ENCODE results near the gene CHRNE. TPM values are rescaled to one million over a fixed set of nuclear protein-coding genes. Genes with fewer than 3 reads are reported as not detected.
A peak's percentile ranks its signal among the peaks of the same experiment; 100 is the strongest.

Gene CHRNE
- total RNA-seq, 2 donors from 2014 or later, result 0.27 TPM; not detected in 1

DNA sequence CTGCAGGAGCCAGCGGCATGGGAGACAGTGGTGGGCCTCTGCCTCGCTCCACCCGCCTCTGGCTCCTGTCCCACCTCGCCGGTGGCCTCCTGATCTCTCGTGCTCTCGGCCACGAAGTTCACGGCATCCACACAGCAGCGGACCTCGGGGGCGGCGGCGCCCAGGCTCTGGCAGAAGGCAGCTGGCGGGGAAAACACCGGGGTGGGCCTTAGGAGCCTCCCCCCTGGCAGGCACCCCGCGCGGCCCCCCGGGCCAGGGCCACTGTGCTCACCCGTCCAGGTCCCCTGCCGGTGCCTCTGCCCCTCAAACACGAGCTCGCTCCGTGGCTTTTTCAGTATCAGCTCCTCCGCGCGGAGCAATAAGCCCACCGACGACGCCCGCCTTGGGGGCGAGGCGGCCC is 4.0 kb downstream of the CHRNE start:
- no peaks in the 10 kb centered on the region for H3K9me3 Mint-ChIP-seq
- H3K27ac Mint-ChIP-seq, result peak overlapping the region in 1 of 2 donors; percentile 85
- no peak for ATAC-seq
- DNase-seq (ENCODE audit: low spot score in 2 of 2), result no peak
- H3K36me3 Mint-ChIP-seq, result no peaks in the 10 kb centered on the region

DNA sequence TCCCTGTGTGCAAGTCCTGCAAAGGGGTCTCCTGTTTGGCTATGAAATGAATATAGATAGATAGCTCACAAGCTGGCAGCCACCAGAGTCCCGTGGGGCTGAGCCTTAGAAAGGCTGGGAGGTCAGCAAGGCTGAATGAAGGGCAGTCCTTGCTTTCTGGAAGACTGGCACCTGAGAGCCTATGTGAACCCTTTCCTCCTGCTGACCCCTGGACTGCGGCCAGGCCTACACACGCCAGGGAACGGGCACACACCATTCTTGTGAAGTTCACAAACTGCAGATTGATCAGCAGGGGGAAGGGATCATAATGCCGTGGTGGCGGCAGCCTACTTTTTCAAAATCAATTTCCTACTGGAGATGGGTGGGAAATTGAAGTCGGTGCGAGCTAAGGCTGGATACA is 4.5 kb downstream of the CHRNE start:
- Mint-ChIP-seq H3K27ac (no peak overlapping the region), H3K9me3 (no peaks in the 10 kb centered on the region), H3K36me3 (no peaks in the 10 kb centered on the region)
- DNase-seq (ENCODE audit: low spot score in 2 of 2), result no peak
- no peak for ATAC-seq

DNA sequence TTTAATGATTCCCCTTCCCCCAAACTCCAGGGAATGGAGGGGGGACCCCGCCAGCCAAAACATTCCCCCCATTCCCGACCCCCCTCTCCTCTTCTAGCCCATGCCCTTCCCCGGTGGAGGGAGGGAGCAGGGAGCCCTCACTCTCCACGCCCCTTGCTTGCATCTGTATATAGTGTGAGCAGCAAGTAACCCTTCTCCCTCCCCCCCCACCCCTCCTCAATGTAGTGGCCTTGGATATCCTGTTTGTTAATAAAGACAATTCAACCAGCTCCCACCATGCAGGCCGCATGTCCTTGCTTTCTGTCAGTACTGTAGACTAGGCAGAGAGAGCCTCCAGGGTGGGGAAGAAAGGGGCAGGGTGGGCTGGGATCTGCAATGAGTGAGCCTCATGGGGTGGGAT is 5.1 kb downstream of the CHRNE start:
- DNase-seq (ENCODE audit: low spot score in 2 of 2), result no peak
- no peak for ATAC-seq
- Mint-ChIP-seq H3K27ac (no peak overlapping the region), H3K36me3 (no peaks in the 10 kb centered on the region), H3K9me3 (no peaks in the 10 kb centered on the region)

DNA sequence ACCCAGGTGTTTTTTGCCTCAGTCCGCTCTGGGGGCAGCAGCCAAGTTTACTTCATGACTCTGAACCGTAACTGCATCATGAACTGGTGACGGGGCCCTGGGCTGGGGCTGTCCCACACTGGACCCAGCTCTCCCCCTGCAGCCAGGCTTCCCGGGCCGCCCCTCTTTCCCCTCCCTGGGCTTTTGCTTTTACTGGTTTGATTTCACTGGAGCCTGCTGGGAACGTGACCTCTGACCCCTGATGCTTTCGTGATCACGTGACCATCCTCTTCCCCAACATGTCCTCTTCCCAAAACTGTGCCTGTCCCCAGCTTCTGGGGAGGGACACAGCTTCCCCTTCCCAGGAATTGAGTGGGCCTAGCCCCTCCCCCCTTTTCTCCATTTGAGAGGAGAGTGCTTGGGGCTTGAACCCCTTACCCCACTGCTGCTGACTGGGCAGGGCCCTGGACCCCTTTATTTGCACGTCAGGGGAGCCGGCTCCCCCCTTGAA is 5.7 kb downstream of the CHRNE start:
- Mint-ChIP-seq H3K27ac (no peak overlapping the region), H3K36me3 (no peaks in the 10 kb centered on the region), H3K9me3 (no peaks in the 10 kb centered on the region)
- no peak for DNase-seq (ENCODE audit: low spot score in 2 of 2)
- ATAC-seq, result no peak

DNA sequence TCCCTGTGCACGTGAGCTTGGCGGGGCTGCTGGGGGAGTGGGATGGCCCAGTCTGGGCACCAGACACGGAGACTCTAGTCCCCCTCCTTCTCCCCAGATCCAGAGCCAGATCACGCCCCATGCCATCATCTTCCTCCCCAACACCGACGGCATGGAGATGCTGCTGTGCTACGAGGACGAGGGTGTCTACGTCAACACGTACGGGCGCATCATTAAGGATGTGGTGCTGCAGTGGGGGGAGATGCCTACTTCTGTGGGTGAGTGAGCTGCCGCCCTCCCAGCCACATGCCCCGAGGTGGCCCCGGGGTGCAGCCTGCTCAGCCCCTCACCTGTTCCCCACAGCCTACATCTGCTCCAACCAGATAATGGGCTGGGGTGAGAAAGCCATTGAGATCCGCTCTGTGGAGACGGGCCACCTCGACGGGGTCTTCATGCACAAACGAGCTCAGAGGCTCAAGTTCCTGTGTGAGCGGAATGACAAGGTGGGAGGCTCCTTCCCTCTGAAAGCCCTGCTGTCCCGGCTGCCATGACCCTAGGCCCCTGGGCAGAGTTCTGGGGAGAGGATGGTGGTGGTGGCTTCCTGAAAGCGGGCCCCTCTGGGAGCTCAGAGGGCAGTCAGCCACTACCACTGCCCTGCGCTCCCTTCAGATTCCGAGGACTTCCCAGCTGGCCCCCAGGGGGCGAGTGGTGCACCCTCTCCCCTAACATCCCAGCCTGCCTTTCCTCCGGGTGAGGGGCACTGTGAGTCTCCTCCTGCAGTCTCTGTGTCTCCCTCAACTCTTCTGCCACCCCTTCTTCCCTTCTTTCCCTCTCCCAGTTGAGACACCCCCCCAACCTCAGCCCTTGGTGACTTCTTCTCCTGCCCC is 6.3 kb downstream of the CHRNE start:
- H3K36me3 Mint-ChIP-seq, result no peaks in the 10 kb centered on the region

DNA sequence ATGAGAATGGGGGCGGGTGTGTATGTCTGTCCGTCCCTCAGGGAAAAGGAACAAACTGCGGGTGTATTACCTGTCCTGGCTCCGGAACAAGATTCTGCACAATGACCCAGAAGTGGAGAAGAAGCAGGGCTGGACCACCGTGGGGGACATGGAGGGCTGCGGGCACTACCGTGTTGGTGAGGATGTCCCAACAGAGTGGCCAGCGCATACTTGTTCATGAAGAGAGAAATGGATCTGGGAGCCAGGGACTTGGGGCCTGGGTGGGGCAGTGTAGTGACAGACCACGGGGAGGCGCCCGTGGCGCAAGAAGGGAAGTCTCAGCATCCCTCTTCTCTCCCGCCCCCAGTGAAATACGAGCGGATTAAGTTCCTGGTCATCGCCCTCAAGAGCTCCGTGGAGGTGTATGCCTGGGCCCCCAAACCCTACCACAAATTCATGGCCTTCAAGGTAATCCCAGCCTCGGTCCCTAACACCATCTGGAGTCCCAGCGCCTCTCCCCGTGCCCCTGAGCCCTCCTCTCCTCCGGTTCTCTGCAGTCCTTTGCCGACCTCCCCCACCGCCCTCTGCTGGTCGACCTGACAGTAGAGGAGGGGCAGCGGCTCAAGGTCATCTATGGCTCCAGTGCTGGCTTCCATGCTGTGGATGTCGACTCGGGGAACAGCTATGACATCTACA is 7.1 kb downstream of the CHRNE start:
- H3K9me3 Mint-ChIP-seq, result no peaks in the 10 kb centered on the region
- DNase-seq (ENCODE audit: low spot score in 2 of 2), result no peak
- no peaks in the 10 kb centered on the region for H3K36me3 Mint-ChIP-seq
- no peak for ATAC-seq
- H3K27ac Mint-ChIP-seq, result no peak overlapping the region

More for the DNA sequence above, 6.3 kb downstream of the CHRNE start:
- Mint-ChIP-seq H3K9me3 (no peaks in the 10 kb centered on the region), H3K27ac (no peak overlapping the region)
- DNase-seq (ENCODE audit: low spot score in 2 of 2) (no peak), ATAC-seq (no peak)

DNA sequence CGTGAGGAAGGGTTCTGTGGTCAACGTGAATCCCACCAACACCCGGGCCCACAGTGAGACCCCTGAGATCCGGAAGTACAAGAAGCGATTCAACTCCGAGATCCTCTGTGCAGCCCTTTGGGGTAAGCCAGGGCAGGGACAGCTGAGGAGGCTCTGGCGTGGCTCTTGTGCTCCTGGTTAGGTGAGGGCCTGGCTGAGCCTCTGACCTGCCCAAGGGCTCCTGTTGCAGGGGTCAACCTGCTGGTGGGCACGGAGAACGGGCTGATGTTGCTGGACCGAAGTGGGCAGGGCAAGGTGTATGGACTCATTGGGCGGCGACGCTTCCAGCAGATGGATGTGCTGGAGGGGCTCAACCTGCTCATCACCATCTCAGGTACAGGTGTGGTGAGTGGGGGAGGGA is 7.8 kb downstream of the CHRNE start:
- ATAC-seq, result no peak
- Mint-ChIP-seq H3K27ac (no peak overlapping the region), H3K36me3 (no peaks in the 10 kb centered on the region), H3K9me3 (no peaks in the 10 kb centered on the region)
- DNase-seq (ENCODE audit: low spot score in 2 of 2), result no peak

DNA sequence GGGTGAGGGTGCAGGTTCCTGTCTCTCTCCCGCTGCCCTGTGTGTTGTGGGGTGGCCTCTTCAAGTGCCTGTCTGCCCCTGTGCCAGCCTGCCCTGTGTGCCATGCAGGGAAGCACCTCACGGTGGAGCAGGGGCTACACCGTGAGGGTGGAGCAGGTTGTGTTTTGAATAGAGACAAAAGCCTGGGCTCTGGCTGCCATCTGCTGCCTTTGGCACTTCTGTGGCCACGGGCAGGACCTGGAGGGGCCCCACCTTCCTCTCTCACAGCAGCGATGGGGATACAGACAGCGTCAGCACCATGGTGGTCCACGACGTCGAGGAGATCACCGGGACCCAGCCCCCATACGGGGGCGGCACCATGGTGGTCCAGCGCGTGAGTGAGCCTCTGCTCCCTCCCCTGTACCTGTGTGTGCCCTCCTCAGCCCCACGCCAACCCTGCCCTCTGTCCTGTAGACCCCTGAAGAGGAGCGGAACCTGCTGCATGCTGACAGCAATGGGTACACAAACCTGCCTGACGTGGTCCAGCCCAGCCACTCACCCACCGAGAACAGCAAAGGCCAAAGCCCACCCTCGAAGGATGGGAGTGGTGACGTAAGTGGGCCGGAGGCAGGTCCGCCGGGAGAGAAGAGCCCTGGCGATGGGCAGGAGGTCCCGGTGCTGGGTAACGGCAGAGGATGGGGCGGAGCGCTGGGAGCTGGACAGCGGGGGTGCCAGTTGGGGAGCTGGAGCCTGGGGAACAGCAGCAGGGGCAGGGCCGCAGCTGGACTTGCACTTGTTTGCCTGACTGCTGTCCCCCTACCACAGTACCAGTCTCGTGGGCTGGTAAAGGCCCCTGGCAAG is 9.0 kb downstream of the CHRNE start:
- no peak for DNase-seq (ENCODE audit: low spot score in 2 of 2)
- no peaks in the 10 kb centered on the region for H3K9me3 Mint-ChIP-seq
- ATAC-seq, result no peak
- H3K27ac Mint-ChIP-seq, result no peak overlapping the region
- no peaks in the 10 kb centered on the region for H3K36me3 Mint-ChIP-seq

DNA sequence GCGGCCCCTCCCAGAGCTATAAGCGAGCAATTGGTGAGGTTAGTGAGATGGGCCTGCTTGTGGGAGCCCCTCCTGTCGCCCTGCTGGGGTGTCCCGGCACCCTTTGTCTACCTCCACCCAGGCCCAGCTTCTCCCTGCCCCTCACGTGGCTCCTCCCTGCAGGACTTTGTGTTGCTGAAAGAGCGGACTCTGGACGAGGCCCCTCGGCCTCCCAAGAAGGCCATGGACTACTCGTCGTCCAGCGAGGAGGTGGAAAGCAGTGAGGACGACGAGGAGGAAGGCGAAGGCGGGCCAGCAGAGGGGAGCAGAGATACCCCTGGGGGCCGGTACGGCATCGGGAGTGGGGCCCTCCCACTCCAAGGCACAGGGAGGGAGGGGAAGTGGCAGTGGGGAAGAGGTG is 9.6 kb downstream of the CHRNE start:
- Mint-ChIP-seq H3K9me3 (no peaks in the 10 kb centered on the region), H3K36me3 (no peaks in the 10 kb centered on the region), H3K27ac (peak overlapping the region in 1 of 2 donors; percentile 50)
- no peak for ATAC-seq
- DNase-seq (ENCODE audit: low spot score in 2 of 2), result no peak

DNA sequence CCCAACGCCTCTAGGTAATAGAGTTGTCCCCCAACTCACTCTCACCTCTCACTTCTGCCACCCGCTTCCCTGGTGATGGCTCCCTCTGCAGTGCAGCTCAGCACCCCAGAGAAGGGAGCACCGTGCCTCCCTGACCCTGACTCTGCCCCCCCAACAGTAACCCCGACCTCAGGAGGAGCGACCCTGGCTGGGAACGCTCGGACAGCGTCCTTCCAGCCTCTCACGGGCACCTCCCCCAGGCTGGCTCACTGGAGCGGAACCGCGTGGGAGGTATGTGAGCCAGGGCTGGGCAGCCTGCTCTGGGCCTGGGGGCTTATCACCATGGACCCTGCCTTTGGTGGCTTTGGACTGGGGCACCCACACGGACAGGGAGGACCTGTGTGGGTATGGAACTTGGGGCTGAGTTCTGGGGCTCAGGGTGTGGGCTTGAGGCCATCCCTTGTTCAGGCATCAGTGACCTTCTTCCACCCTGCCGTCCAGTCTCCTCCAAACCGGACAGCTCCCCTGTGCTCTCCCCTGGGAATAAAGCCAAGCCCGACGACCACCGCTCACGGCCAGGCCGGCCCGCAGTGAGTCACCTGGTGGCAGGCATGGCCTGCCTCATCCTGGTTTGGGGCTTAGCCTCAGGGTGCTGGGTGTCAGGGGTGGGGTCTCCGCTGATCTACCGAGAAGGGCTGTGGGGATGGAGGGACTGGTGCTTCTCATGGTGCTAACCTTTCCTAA is 10.2 kb downstream of the CHRNE start:
- DNase-seq (ENCODE audit: low spot score in 2 of 2), result no peak
- peak overlapping the region in 1 of 2 donors; percentile 68 for H3K27ac Mint-ChIP-seq
- ATAC-seq, result no peak
- H3K9me3 Mint-ChIP-seq, result no peaks in the 10 kb centered on the region
- H3K36me3 Mint-ChIP-seq, result no peaks in the 10 kb centered on the region

DNA sequence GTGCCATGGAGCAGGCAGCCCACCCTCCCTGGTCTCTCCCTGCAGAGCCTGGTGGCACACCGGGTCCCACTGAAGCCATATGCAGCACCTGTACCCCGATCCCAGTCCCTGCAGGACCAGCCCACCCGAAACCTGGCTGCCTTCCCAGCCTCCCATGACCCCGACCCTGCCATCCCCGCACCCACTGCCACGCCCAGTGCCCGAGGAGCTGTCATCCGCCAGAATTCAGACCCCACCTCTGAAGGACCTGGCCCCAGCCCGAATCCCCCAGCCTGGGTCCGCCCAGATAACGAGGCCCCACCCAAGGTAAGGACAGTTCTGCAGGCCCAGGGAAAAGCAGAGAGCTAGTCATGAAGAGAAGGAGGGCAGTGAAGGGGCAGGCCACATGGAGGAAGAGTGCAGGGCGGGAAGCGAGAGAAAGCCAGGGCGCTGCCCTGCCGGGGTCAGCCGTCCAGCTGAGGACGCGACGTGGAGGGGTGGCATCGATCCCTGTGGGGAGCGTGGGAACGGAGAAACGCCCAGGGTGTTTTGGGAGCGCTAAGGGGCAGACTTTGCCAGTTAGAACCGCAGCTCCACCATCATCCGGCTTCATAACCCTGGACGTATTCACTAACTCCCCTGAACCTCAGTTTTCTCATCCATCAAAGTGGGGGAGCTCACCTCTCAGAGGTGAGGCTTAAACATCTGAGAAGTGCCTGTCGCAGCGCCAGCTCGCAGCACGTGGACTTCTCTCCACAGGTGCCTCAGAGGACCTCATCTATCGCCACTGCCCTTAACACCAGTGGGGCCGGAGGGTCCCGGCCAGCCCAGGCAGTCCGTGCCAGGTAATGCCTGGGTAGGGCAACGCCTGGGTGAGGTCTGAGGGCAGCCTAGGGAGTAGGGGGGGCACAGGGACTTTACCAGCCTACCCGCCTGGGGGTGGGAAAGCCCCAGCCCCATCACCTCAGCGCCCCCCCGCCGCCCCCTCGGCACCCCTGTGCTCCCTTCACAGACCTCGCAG is 11.2 kb downstream of the CHRNE start:
- Mint-ChIP-seq H3K9me3 (no peaks in the 10 kb centered on the region), H3K27ac (no peak overlapping the region), H3K36me3 (no peaks in the 10 kb centered on the region)
- ATAC-seq (no peak), DNase-seq (ENCODE audit: low spot score in 2 of 2) (no peak)

DNA sequence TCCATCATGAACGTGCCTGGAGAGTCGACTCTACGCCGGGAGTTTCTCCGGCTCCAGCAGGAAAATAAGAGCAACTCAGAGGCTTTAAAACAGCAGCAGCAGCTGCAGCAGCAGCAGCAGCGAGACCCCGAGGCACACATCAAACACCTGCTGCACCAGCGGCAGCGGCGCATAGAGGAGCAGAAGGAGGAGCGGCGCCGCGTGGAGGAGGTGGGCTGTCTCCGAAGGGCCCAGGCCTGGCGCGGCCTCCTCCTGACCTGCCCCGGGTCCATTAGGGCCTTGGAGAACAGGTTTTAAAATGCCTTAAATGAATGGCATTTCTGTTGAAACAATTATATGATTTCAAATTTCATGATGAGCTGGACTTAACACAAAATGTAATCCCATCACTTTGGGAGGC is 15.3 kb downstream of the CHRNE start:
- H3K36me3 Mint-ChIP-seq, result no peaks in the 10 kb centered on the region
- H3K27ac Mint-ChIP-seq, result no peak overlapping the region
- H3K9me3 Mint-ChIP-seq, result no peaks in the 10 kb centered on the region
- DNase-seq (ENCODE audit: low spot score in 2 of 2) (no peak), ATAC-seq (no peak)

DNA sequence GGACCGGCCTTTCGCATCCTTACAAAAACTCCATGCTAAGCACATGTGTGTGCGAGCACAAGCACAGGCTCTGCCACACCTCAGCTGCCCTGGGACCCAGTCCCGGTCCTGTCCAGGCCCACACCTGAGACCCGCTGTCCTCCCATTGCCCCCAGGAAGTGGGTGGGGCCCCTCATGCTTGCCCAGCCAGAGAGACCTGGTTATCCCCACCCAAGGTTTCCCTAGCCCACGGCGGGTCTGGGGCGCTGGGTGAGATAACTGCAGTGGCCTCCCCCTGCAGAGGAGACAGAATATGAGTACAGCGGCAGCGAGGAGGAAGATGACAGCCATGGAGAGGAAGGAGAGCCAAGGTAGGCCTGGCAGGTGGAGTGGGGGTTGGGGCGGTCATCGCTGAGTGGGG is 16.1 kb downstream of the CHRNE start:
- DNase-seq (ENCODE audit: low spot score in 2 of 2) (no peak), ATAC-seq (no peak)
- Mint-ChIP-seq H3K9me3 (no peaks in the 10 kb centered on the region), H3K36me3 (no peaks in the 10 kb centered on the region), H3K27ac (peak overlapping the region; percentile 17 to 70)

DNA sequence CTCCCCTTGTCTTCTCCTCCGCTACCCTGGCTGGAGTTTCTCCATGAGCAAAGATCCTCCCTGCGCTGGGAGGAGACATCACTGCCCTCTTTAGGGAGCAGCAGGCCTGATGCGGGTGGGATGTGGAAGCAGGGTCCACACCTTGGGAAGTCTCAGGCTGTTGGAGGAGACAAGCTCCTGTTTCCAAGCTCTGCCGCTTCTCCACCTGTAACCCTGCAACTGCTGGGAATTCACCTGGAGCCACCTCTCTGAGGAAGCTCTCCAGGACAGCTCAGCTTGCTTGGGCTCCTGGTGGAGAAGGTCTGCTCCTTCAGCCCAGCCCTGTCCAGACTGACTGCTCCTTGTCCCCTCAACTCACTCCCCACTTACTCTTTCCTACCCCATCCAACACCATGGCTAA is 18.4 kb downstream of the CHRNE start:
- DNase-seq (ENCODE audit: low spot score in 2 of 2) (no peak), ATAC-seq (no peak)
- Mint-ChIP-seq H3K36me3 (no peaks in the 10 kb centered on the region), H3K9me3 (no peaks in the 10 kb centered on the region), H3K27ac (no peak overlapping the region)

DNA sequence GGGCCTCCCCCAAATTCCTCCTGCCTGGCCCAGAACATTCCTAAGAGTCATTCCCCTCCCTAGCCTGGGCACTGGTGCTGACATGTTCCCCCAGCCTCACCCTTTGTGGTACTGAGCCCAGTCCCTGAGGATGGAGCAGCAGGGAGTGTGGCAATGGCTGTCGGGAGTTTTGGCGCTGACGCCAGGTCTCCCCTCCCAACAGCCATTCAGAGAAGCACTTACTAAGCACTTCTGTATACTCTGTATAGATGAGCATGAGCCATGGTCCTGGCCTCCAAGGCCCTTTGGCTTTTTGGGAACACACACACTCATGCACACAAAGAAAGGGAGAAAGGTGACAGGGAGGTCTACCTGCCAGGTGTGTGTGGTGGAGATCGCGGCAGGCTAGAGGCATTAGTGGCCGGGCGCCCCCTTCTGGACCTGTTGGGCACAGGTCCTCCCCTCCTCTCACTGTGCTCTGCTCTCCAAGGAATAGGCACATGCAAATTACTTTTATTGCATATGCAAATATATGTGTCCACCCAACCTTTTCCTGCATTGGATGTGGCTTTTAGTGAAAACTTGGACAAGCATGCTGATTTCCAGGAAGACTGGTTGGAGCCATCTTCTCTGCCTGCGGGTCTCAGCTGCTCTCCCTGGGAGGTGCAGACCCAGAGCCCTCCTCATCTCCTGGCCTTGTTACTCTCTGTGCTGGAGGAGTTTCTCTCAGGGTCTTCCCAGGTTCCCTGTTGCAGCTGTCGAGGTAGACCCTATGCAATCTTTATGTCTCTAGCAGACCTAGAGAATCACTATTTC is 20.9 kb downstream of the CHRNE start:
- Mint-ChIP-seq H3K9me3 (no peaks in the 10 kb centered on the region), H3K27ac (no peak overlapping the region), H3K36me3 (no peaks in the 10 kb centered on the region)
- DNase-seq (ENCODE audit: low spot score in 2 of 2) (peak in 1 of 2 donors; percentile 68), ATAC-seq (peak; percentile 84 to 86)

Data from activated naive CD4-positive, alpha-beta T cell treated with anti-CD3 and anti-CD28 coated beads, Interleukin-2, amount 50 U/mL, for 72 hours (primary cell).